Astrocyte (in vitro differentiated cells and primary cell): Measurements from ENCODE around the gene ZMIZ1. TPM values are rescaled to one million over a fixed set of nuclear protein-coding genes. Genes with fewer than 3 reads are reported as not detected.

Source experiments
- DNase-seq: peaks from one replicate; pipeline ENCODE4 v3.0.0-alpha.2; 2010; ENCODE audit warnings: low read depth
- FAIRE-seq: peaks from 2 replicates; lab custom pipeline; 2011; peaks lifted over from hg19 to GRCh38; lab: Jason Lieb, UNC
- H2AFZ ChIP-seq: 2 replicates; pipeline ENCODE4 v1.6.0; 2012; ENCODE audit warnings: low read depth, low read length, inconsistent platforms
- H3K27ac ChIP-seq: 2 replicates; pipeline ENCODE4 v1.5.1; 2011; ENCODE audit warnings: low read depth, low read length, inconsistent platforms
- H3K27me3 ChIP-seq: 2 replicates; pipeline ENCODE4 v1.6.0; 2011; ENCODE audit warnings: low read length, inconsistent platforms; ENCODE audit not compliant: insufficient read depth
- H3K36me3 ChIP-seq: 2 replicates; pipeline ENCODE4 v1.5.1; 2011; ENCODE audit warnings: low read length, inconsistent platforms; ENCODE audit not compliant: insufficient read depth
- H3K4me1 ChIP-seq: 2 replicates; pipeline ENCODE4 v1.5.1; 2011; ENCODE audit warnings: low read length, inconsistent platforms; ENCODE audit not compliant: insufficient read depth
- H3K4me2 ChIP-seq: 2 replicates; pipeline ENCODE4 v1.6.0; 2012; ENCODE audit warnings: low read length, inconsistent platforms
- H3K4me3 ChIP-seq: 2 replicates; pipeline ENCODE4 v1.5.1; 2011; ENCODE audit warnings: low read depth, mild to moderate bottlenecking, low read length, inconsistent platforms; ENCODE audit not compliant: insufficient read depth
- H3K79me2 ChIP-seq: 2 replicates; pipeline ENCODE4 v1.6.0; 2012; ENCODE audit warnings: mild to moderate bottlenecking, low read length, inconsistent platforms; ENCODE audit not compliant: insufficient read depth
- H3K9ac ChIP-seq: 2 replicates; pipeline ENCODE4 v1.6.0; 2012; ENCODE audit warnings: mild to moderate bottlenecking, low read length, inconsistent platforms
- H3K9me3 ChIP-seq: 2 replicates; pipeline ENCODE4 v1.5.1; 2012; ENCODE audit warnings: low read depth, mild to moderate bottlenecking, low read length, inconsistent platforms; ENCODE audit not compliant: insufficient read depth
- H4K20me1 ChIP-seq: 2 replicates; pipeline ENCODE4 v1.6.0; 2012; ENCODE audit warnings: low read length, inconsistent platforms; ENCODE audit not compliant: insufficient read depth
- H3K27ac Mint-ChIP-seq: one replicate; pipeline ENCODE4 v1.8.0; 2021; ENCODE audit warnings: mild to moderate bottlenecking, mixed read lengths; ENCODE audit not compliant: unreplicated experiment
- H3K27me3 Mint-ChIP-seq: one replicate; pipeline ENCODE4 v1.8.0; 2021; ENCODE audit warnings: low read depth, mixed read lengths; ENCODE audit not compliant: unreplicated experiment
- H3K36me3 Mint-ChIP-seq: one replicate; pipeline ENCODE4 v1.8.0; 2021; ENCODE audit warnings: low read depth, mixed read lengths; ENCODE audit not compliant: unreplicated experiment
- H3K4me1 Mint-ChIP-seq: one replicate; pipeline ENCODE4 v1.8.0; 2021; ENCODE audit warnings: low read depth, mixed read lengths; ENCODE audit not compliant: unreplicated experiment
- H3K4me3 Mint-ChIP-seq: one replicate; pipeline ENCODE4 v1.8.0; 2021; ENCODE audit warnings: mild to moderate bottlenecking, moderate library complexity, mixed read lengths; ENCODE audit not compliant: unreplicated experiment
- H3K9me3 Mint-ChIP-seq: one replicate; pipeline ENCODE4 v1.8.0; 2021; ENCODE audit warnings: mild to moderate bottlenecking, mixed read lengths; ENCODE audit not compliant: unreplicated experiment
- EZH2 ChIP-seq: IDR thresholded peaks from 2 replicates; pipeline ENCODE4 v1.6.1; 2012; ENCODE audit warnings: mild to moderate bottlenecking, low read length, inconsistent platforms; ENCODE audit not compliant: insufficient read depth
- total RNA-seq: library from RNA; stranded (reverse); gene quantifications from 2 replicates; pipeline ENCODE4 v1.2.1, GENCODE V29; 2021
- TF ChIP-seq, protein P1 (sequence below): IDR thresholded peaks from 2 replicates; pipeline ENCODE4 v1.5.1; 2011; ENCODE audit warnings: low read depth, mild to moderate bottlenecking, inconsistent platforms, low read length, moderate library complexity; ENCODE audit not compliant: insufficient read depth

The ZMIZ1 gene
- total RNA-seq, 1 donor from 2014 or later, result 45.5 TPM

DNA sequence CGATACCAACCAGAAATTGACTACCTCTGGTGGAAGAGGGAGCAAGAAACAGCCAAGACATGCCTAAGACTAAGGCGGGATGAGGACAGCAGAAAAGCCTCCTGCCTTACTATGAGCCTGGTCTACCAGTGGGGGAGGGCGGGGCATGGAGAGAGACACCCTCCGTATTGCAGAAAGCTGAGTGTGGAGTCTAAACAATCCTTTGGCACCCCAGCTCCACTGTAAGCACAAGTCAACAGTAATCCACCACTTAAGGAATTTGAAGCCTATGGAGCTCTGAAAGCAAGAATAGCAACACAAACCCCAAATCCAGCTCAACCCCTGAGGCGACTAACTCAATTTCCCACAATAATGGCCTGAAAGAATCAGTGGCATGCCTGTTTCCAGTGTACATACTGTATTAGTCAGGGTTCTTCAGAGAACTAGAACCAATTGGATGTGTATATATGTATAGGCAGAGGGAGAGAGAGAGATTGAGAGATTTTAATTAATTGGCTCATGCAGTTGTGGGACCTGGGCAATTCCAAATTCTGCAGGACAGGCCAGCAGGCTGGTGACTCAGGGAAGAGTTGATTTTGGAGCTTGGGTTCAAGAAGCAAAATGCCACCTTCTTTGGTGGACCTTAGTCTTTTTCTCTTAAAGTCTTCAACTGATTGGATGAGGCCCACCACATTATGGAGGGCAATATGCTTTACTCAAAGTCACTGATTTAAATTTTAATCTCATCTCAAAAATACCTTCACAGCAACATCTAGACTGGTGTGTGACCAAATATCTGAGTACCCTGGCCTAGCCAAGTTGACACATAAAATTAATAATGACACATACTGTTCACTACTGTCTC, 292.0 kb downstream of the ZMIZ1 start:
- H2AFZ ChIP-seq, result no peak overlapping the region
- no peak overlapping the region for H3K4me3 ChIP-seq
- peaks cover 2% of the 10 kb centered on the region for H3K9me3 Mint-ChIP-seq
- FAIRE-seq (no peak), DNase-seq (no peak)
- no peak overlapping the region for H3K4me3 Mint-ChIP-seq
- no peaks in the 10 kb centered on the region for H3K4me1 Mint-ChIP-seq
- H3K27me3 Mint-ChIP-seq, result no peaks in the 10 kb centered on the region
- H3K79me2 ChIP-seq, result no peaks in the 10 kb centered on the region
- H3K27ac Mint-ChIP-seq, result no peak overlapping the region
- TF ChIP-seq EZH2, result no peak
- TF ChIP-seq, protein P1, sequence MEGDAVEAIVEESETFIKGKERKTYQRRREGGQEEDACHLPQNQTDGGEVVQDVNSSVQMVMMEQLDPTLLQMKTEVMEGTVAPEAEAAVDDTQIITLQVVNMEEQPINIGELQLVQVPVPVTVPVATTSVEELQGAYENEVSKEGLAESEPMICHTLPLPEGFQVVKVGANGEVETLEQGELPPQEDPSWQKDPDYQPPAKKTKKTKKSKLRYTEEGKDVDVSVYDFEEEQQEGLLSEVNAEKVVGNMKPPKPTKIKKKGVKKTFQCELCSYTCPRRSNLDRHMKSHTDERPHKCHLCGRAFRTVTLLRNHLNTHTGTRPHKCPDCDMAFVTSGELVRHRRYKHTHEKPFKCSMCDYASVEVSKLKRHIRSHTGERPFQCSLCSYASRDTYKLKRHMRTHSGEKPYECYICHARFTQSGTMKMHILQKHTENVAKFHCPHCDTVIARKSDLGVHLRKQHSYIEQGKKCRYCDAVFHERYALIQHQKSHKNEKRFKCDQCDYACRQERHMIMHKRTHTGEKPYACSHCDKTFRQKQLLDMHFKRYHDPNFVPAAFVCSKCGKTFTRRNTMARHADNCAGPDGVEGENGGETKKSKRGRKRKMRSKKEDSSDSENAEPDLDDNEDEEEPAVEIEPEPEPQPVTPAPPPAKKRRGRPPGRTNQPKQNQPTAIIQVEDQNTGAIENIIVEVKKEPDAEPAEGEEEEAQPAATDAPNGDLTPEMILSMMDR, result no peak
- H3K9ac ChIP-seq, result no peak overlapping the region
- no peaks in the 10 kb centered on the region for H3K9me3 ChIP-seq
- no peaks in the 10 kb centered on the region for H3K4me1 ChIP-seq
- H3K36me3 Mint-ChIP-seq, result peaks cover 4% of the 10 kb centered on the region
- peaks cover 7% of the 10 kb centered on the region for H4K20me1 ChIP-seq
- no peaks in the 10 kb centered on the region for H3K27me3 ChIP-seq
- no peaks in the 10 kb centered on the region for H3K36me3 ChIP-seq
- H3K4me2 ChIP-seq, result no peak overlapping the region
- no peak overlapping the region for H3K27ac ChIP-seq

DNA sequence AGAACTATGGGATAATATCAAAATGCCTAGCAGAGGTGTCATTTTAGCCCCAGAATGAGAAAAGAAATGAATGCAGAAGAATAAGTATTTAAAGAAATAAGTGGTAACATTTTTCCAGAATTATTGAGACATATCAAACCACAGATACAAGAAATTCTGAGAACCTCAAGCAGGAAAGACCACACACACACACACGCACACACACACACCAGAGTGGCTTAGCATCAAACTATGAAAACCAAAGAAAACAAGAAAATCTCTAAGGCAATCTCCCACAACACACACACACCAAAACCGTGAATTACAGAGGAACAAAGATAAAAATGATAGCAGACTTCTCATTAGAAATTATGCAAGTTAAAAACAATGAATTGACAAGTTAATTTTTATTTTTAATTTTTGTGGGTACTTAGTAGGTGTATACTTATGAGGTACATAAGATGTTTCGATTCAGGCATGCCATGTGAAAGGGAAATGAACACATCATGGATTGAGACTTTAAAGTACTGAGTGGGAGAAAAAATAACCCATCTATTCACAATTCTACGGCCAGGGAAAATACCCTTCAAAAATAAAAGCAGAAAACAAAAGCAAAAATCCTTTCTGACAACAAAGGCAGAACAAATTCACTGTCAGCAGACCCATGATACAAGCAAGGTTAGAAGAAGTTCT, 293.1 kb downstream of the ZMIZ1 start:
- Mint-ChIP-seq H3K4me1 (no peaks in the 10 kb centered on the region), H3K27ac (no peak overlapping the region), H3K9me3 (peaks cover 2% of the 10 kb centered on the region), H3K4me3 (no peak overlapping the region), H3K36me3 (peaks cover 3% of the 10 kb centered on the region), H3K27me3 (no peaks in the 10 kb centered on the region)
- TF ChIP-seq EZH2, result no peak
- TF ChIP-seq, protein P1, result no peak
- Histone ChIP-seq H3K4me3 (no peak overlapping the region), H3K27me3 (no peaks in the 10 kb centered on the region), H3K79me2 (no peaks in the 10 kb centered on the region), H3K9ac (no peak overlapping the region), H4K20me1 (no peaks in the 10 kb centered on the region), H3K27ac (no peak overlapping the region), H3K36me3 (no peaks in the 10 kb centered on the region), H2AFZ (no peak overlapping the region), H3K9me3 (no peaks in the 10 kb centered on the region), H3K4me1 (no peaks in the 10 kb centered on the region), H3K4me2 (no peak overlapping the region)
- DNase-seq (no peak), FAIRE-seq (no peak)
